B cell (primary cell): ENCODE results near the gene THNSL1.

Experiments used
- EZH2 ChIP-seq: IDR thresholded peaks from 2 replicates; pipeline ENCODE4 v1.6.1; 2012; ENCODE audit warnings: borderline replicate concordance, low read depth, mild to moderate bottlenecking, moderate library complexity, low read length; ENCODE audit not compliant: insufficient read depth, poor library complexity, severe bottlenecking
- TF ChIP-seq, protein P1 (sequence below): fragments of 200-600 bp; IDR thresholded peaks from one replicate; pipeline ENCODE4 v1.8.0; 2022; ENCODE audit warnings: antibody characterized with exemption, mild to moderate bottlenecking

DNA sequence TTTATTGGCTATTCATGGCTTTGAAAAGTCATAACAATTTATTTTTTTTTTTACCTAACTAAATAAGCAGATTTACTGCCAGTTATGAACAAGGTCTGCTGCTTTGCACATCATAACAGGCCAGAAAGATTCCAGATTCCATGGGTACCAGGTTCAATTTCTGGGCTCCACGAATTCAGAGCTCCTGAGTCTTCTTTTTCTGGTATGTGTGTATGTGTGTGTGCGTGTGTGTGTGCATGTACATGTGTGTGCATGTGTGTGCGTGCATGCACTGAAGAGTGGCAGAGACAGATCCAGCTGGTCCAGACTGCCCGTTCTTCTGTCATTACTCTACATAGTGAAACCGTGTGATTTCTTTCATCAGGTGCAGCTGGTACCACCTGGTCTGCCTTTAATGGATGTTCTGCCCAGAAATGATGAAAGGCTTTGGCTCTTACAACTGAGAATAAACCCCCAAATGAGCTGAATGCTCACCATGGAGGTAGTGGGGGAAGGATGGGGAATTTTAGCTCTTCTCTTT, 49.4 kb upstream of the THNSL1 start:
- TF ChIP-seq, protein P1, sequence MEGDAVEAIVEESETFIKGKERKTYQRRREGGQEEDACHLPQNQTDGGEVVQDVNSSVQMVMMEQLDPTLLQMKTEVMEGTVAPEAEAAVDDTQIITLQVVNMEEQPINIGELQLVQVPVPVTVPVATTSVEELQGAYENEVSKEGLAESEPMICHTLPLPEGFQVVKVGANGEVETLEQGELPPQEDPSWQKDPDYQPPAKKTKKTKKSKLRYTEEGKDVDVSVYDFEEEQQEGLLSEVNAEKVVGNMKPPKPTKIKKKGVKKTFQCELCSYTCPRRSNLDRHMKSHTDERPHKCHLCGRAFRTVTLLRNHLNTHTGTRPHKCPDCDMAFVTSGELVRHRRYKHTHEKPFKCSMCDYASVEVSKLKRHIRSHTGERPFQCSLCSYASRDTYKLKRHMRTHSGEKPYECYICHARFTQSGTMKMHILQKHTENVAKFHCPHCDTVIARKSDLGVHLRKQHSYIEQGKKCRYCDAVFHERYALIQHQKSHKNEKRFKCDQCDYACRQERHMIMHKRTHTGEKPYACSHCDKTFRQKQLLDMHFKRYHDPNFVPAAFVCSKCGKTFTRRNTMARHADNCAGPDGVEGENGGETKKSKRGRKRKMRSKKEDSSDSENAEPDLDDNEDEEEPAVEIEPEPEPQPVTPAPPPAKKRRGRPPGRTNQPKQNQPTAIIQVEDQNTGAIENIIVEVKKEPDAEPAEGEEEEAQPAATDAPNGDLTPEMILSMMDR: no peak
- TF ChIP-seq EZH2: no peak
